Endothelial cell of umbilical vein (primary cell): ENCODE data around the gene ZNF70. TPM values are rescaled to one million over a fixed set of nuclear protein-coding genes. Genes with fewer than 3 reads are reported as not detected.

Source experiments
- BruUV-seq: library from RNA; stranded (reverse); fragments of 400-500 nt; replicated peaks from 2 replicates; lab custom pipeline; 2021; lab: Mats Ljungman, UMichigan
- CTCF ChIA-PET: fragments of 300-600, 350-600 bp; sonication (Branson Sonifier 250); formaldehyde crosslinking; loops from one replicate; lab custom pipeline; 2021; ENCODE audit warnings: antibody characterized with exemption, inconsistent platforms; lab: Charles Lee
- POLR2A ChIA-PET: fragments of 300-600, 350-600 bp; sonication (Branson Sonifier 250); formaldehyde crosslinking; loops from one replicate; lab custom pipeline; 2021; ENCODE audit warnings: antibody characterized with exemption, inconsistent platforms; lab: Charles Lee
- DNase-seq: peaks from one replicate; pipeline ENCODE4 v3.0.0-alpha.2; 2011; ENCODE audit warnings: low read depth, low spot score
- FAIRE-seq: peaks from 2 replicates; lab custom pipeline; 2011; peaks lifted over from hg19 to GRCh38; lab: Jason Lieb, UNC
- H2AFZ ChIP-seq: 2 replicates; pipeline ENCODE4 v1.6.0; 2012; ENCODE audit warnings: low read depth, low read length, control low read depth, inconsistent platforms
- H3K27ac ChIP-seq: 2 replicates; pipeline ENCODE4 v1.5.1; 2011; ENCODE audit warnings: low read depth, mild to moderate bottlenecking, control low read depth, low read length, moderate library complexity; ENCODE audit not compliant: insufficient read depth
- H3K27me3 ChIP-seq, 2 experiments: 2 replicates each; pipeline versions ENCODE4 v1.6.0 to v1.6.1; 2011; ENCODE audit warnings: low read length in 2 of 2, mixed read lengths in 1 of 2; ENCODE audit not compliant: control insufficient read depth in 2 of 2, insufficient read depth in 2 of 2
- H3K36me3 ChIP-seq, 2 experiments: 2 replicates in 1 of 2; 3 replicates in 1 of 2; pipeline ENCODE4 v1.5.1; 2011; ENCODE audit warnings: low read length in 2 of 2, mild to moderate bottlenecking in 1 of 2, moderate library complexity in 1 of 2; ENCODE audit not compliant: control insufficient read depth in 2 of 2, insufficient read depth in 2 of 2; ENCODE audit errors: extremely low read depth in 1 of 2
- H3K4me1 ChIP-seq: 3 replicates; pipeline ENCODE4 v1.5.1; 2011; ENCODE audit warnings: mild to moderate bottlenecking, low read length; ENCODE audit not compliant: control insufficient read depth, insufficient read depth; ENCODE audit errors: extremely low read depth
- H3K4me2 ChIP-seq: 2 replicates; pipeline ENCODE4 v1.6.1; 2011; ENCODE audit warnings: low read length, control low read depth, mixed read lengths; ENCODE audit not compliant: insufficient read depth
- H3K4me3 ChIP-seq, 3 experiments: fragments of 200-600 bp in 1 of 3; sonication (generic), shearing (Covaris generic) in 1 of 3; replicated peaks in 1 of 3; 2 replicates each; pipeline ENCODE4 v1.5.1; 2011 to 2016; ENCODE audit warnings: control low read depth in 3 of 3, low read length in 3 of 3, mild to moderate bottlenecking in 2 of 3, inconsistent platforms in 1 of 3, low read depth in 1 of 3, moderate library complexity in 1 of 3; ENCODE audit not compliant: insufficient read depth in 1 of 3
- H3K79me2 ChIP-seq: 2 replicates; pipeline ENCODE4 v1.6.0; 2012; ENCODE audit warnings: low read length, inconsistent platforms; ENCODE audit not compliant: control insufficient read depth, insufficient read depth
- H3K9ac ChIP-seq: replicated peaks from 2 replicates; pipeline ENCODE3; 2011; ENCODE audit warnings: low read length, control low read depth; ENCODE audit not compliant: insufficient read depth; ENCODE audit errors: extremely low read depth
- H3K9me1 ChIP-seq: replicated peaks from 3 replicates; pipeline ENCODE4 v1.6.0; 2011; ENCODE audit warnings: mild to moderate bottlenecking, low read length; ENCODE audit not compliant: control insufficient read depth, insufficient read depth; ENCODE audit errors: extremely low read depth
- H3K9me3 ChIP-seq: replicated peaks from 2 replicates; pipeline ENCODE4 v1.5.1; 2012; ENCODE audit warnings: low read length, inconsistent platforms; ENCODE audit not compliant: control insufficient read depth, insufficient read depth
- H4K20me1 ChIP-seq: replicated peaks from 2 replicates; pipeline ENCODE3; 2011; ENCODE audit warnings: mild to moderate bottlenecking, low read length; ENCODE audit not compliant: control insufficient read depth, insufficient read depth; ENCODE audit errors: extremely low read depth
- EZH2 ChIP-seq: IDR thresholded peaks from 2 replicates; pipeline ENCODE4 v1.6.1; 2012; ENCODE audit warnings: borderline replicate concordance, low read depth, mild to moderate bottlenecking, moderate library complexity, low read length, inconsistent platforms; ENCODE audit not compliant: severe bottlenecking
- FOS ChIP-seq: IDR thresholded peaks from 2 replicates; pipeline ENCODE4 v1.6.1; 2011; ENCODE audit warnings: mild to moderate bottlenecking, low read length, moderate library complexity, borderline replicate concordance; ENCODE audit not compliant: insufficient read depth
- GATA2 ChIP-seq: IDR thresholded peaks from 2 replicates; pipeline ENCODE4 v1.7.0; 2011; ENCODE audit warnings: low read depth, mild to moderate bottlenecking, moderate library complexity, mixed read lengths, low read length; ENCODE audit not compliant: insufficient read length, insufficient read depth
- JUN ChIP-seq: IDR thresholded peaks from 2 replicates; pipeline ENCODE4 v1.6.1; 2011; ENCODE audit warnings: borderline replicate concordance, low read depth; ENCODE audit not compliant: insufficient read length, insufficient read depth
- MYC ChIP-seq: IDR thresholded peaks from one replicate; pipeline ENCODE4 v1.6.1; 2011; ENCODE audit warnings: mild to moderate bottlenecking, low read depth, low read length
- POLR2A ChIP-seq: IDR thresholded peaks from 2 replicates; pipeline ENCODE4 v1.6.1; 2012; ENCODE audit warnings: low read depth, mild to moderate bottlenecking, control low read depth, low read length
- POLR2AphosphoS5 ChIP-seq: IDR thresholded peaks from 2 replicates; pipeline ENCODE4 v1.6.1; 2012; ENCODE audit warnings: low read depth, mild to moderate bottlenecking, control low read depth, low read length, moderate library complexity; ENCODE audit not compliant: insufficient read depth
- dilution Hi-C: fragments of 300-500 bp; cut with MboI; formaldehyde crosslinking; loops from one replicate; pipeline ENCODE4 v1.15.0; 2019; ENCODE audit warnings: low sequenced_read_pairs; ENCODE audit not compliant: extremely low pct_ligation_motif_present
- intact Hi-C: fragments of 100-400 bp; cut with micrococcal nuclease; formaldehyde crosslinking; loops from one replicate; pipeline ENCODE4 v1.10.0; 2022
- polyA plus RNA-seq, 4 experiments: library from polyadenylated mRNA; depleted of rRNA in 3 of 4; stranded (reverse) in 3 of 4; unstranded in 1 of 4; fragments of >200 nt; gene quantifications; 2 replicates each; pipeline versions ENCODE4 v1.2.1 to v1.2.3, GENCODE V29; 2011 to 2012; ENCODE audit warnings: missing spikeins in 1 of 4
- total RNA-seq: library from RNA; stranded (reverse); gene quantifications from 2 replicates; pipeline ENCODE4 v1.2.3, GENCODE V29; 2021
- TF ChIP-seq, protein P1 (sequence below): IDR thresholded peaks from 2 replicates; pipeline ENCODE4 v1.6.1; 2011; ENCODE audit not compliant: insufficient read depth, insufficient read length
- TF ChIP-seq, protein P2 (sequence below), 2 donors: IDR thresholded peaks; 1 replicate in 1 of 2; 2 replicates in 1 of 2; pipeline ENCODE4 v1.5.1; 2011; ENCODE audit warnings: low read length in 2 of 2, mild to moderate bottlenecking in 2 of 2, moderate library complexity in 2 of 2, control low read depth in 1 of 2, inconsistent platforms in 1 of 2, low read depth in 1 of 2; ENCODE audit not compliant: insufficient read depth in 1 of 2; ENCODE audit errors: extremely low read depth in 1 of 2

Gene ZNF70
- total and polyA plus RNA-seq, 2 donors (not counting 3 experiments of a cell fraction or from before 2014, with no cell fraction given) = 1.9 to 6.2 TPM

DNA sequence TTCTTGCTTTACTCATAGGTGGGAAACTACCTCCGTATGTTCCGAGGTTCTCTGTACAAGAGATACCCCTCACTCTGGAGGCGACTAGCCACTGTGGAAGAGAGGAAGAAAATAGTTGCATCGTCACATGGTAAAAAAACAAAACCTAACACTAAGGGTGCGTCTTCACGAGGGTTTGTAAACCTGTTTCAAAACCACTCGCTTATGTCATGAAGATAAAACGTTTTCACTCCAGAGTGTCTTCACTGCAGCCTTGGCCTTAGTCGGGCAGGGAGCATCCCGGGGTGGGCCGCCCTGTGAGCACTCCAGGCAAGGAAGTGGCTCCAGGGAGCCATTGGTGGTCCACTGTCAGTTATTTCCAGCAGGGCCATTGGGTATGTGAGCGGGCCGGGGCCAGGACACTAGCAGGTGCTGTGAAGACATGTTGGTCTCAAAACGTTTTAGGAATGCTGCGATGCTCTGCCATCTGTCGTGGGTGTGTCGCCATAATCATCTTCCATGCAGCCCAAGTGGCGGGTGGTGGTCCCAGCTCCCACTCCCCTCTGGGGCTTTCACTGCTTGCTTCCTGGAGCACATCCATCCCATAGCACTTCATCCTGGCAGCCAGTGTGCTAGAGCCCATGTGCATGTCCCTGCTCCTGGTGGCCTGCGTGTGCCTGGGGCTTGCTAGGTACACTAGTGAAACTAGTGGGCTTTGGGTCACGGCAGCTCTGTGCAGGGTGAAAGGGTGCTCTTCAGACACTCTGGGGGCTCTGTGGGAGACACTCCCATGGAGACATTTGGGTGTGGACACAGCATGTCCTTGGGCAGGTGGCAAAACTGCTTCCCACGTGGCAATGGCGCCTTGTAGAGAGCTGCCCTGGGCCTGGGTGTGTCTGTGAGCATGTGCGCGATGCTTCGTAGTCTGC, 41.1 kb upstream of the ZNF70 start:
- no peak overlapping the region for H3K27ac ChIP-seq
- H3K27me3 ChIP-seq = no peaks in the 10 kb centered on the region
- H4K20me1 ChIP-seq = peaks cover 2% of the 10 kb centered on the region
- H3K9me1 ChIP-seq = no peaks in the 10 kb centered on the region
- DNase-seq (no peak), FAIRE-seq (no peak)
- no peak overlapping the region for H3K4me2 ChIP-seq
- no peak overlapping the region for H3K9ac ChIP-seq
- H3K79me2 ChIP-seq = peaks cover 57% of the 10 kb centered on the region
- no TSS peak for BruUV-seq
- no peak for TF ChIP-seq POLR2AphosphoS5
- TF ChIP-seq POLR2A = no peak
- TF ChIP-seq, protein P1, sequence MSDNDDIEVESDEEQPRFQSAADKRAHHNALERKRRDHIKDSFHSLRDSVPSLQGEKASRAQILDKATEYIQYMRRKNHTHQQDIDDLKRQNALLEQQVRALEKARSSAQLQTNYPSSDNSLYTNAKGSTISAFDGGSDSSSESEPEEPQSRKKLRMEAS = no peak
- TF ChIP-seq, protein P2, sequence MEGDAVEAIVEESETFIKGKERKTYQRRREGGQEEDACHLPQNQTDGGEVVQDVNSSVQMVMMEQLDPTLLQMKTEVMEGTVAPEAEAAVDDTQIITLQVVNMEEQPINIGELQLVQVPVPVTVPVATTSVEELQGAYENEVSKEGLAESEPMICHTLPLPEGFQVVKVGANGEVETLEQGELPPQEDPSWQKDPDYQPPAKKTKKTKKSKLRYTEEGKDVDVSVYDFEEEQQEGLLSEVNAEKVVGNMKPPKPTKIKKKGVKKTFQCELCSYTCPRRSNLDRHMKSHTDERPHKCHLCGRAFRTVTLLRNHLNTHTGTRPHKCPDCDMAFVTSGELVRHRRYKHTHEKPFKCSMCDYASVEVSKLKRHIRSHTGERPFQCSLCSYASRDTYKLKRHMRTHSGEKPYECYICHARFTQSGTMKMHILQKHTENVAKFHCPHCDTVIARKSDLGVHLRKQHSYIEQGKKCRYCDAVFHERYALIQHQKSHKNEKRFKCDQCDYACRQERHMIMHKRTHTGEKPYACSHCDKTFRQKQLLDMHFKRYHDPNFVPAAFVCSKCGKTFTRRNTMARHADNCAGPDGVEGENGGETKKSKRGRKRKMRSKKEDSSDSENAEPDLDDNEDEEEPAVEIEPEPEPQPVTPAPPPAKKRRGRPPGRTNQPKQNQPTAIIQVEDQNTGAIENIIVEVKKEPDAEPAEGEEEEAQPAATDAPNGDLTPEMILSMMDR (IDR thresholded peaks at IDR 0.05; ENCODE audit: extremely low read depth in 1 of 2, insufficient read depth in 1 of 2, low read depth in 1 of 2, low read length in 2 of 2) = no peak
- TF ChIP-seq MYC = no peak
- TF ChIP-seq GATA2 = no peak
- TF ChIP-seq EZH2 = no peak
- no peak for TF ChIP-seq FOS
- TF ChIP-seq JUN = no peak
- peaks cover 0 to 20% of the 10 kb centered on the region in 2 experiments for H3K36me3 ChIP-seq
- no peaks in the 10 kb centered on the region for H3K9me3 ChIP-seq
- peaks cover 9% of the 10 kb centered on the region for H3K4me1 ChIP-seq
- dilution Hi-C loops = no loop called here
- CTCF ChIA-PET = interaction anchor here (1.0 kb wide), 2 partner anchors 13 to 21 kb away, joined by 3 to 4 read pairs; no protein-coding TSS in a partner anchor
- no peak overlapping the region for H2AFZ ChIP-seq
- H3K4me3 ChIP-seq = no peak overlapping the region
- POLR2A ChIA-PET = no interaction called here
- intact Hi-C loops = no loop called here
